ENCODE data around the gene PGM2.

The PGM2 gene

GRCh38 chr4:37873386-37873785 lies 46.9 kb downstream of the PGM2 start:
- TF ChIP-seq, protein P1, sequence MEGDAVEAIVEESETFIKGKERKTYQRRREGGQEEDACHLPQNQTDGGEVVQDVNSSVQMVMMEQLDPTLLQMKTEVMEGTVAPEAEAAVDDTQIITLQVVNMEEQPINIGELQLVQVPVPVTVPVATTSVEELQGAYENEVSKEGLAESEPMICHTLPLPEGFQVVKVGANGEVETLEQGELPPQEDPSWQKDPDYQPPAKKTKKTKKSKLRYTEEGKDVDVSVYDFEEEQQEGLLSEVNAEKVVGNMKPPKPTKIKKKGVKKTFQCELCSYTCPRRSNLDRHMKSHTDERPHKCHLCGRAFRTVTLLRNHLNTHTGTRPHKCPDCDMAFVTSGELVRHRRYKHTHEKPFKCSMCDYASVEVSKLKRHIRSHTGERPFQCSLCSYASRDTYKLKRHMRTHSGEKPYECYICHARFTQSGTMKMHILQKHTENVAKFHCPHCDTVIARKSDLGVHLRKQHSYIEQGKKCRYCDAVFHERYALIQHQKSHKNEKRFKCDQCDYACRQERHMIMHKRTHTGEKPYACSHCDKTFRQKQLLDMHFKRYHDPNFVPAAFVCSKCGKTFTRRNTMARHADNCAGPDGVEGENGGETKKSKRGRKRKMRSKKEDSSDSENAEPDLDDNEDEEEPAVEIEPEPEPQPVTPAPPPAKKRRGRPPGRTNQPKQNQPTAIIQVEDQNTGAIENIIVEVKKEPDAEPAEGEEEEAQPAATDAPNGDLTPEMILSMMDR (IDR thresholded peaks at IDR 0.05; ENCODE audit: low read length) = no peak
- Histone ChIP-seq H3K4me3 (ENCODE audit: low read depth, low read length, poor library complexity, severe bottlenecking) (no peak overlapping the region), H3K9me3 (ENCODE audit: low read length) (no peaks in the 10 kb centered on the region), H3K9me2 (ENCODE audit: low read depth, low read length) (no peaks in the 10 kb centered on the region), H3K27ac (ENCODE audit: low read depth, low read length, poor library complexity, severe bottlenecking) (no peak overlapping the region), H3K9ac (ENCODE audit: low read length) (no peak overlapping the region), H4K20me1 (ENCODE audit: insufficient read depth, low read length) (no peaks in the 10 kb centered on the region), H3F3A (ENCODE audit: insufficient read depth, low read length) (no peaks in the 10 kb centered on the region), H3K4me2 (ENCODE audit: low read length) (no peak overlapping the region), H2AFZ (ENCODE audit: low read length) (no peak overlapping the region), H3K4me1 (ENCODE audit: insufficient read depth, low read length, severe bottlenecking) (no peaks in the 10 kb centered on the region), H3K79me2 (ENCODE audit: insufficient read depth, low read length) (no peaks in the 10 kb centered on the region), H3K27me3 (ENCODE audit: insufficient read depth, low read length) (no peaks in the 10 kb centered on the region), H3K36me3 (ENCODE audit: insufficient read depth, low read length) (no peaks in the 10 kb centered on the region)

- Histone ChIP-seq H3K9me3 (ENCODE audit: low read length) (no peaks in the 10 kb centered on the region), H3F3A (ENCODE audit: insufficient read depth, low read length) (no peaks in the 10 kb centered on the region), H3K27me3 (ENCODE audit: insufficient read depth, low read length) (no peaks in the 10 kb centered on the region), H4K20me1 (ENCODE audit: insufficient read depth, low read length) (no peaks in the 10 kb centered on the region), H3K27ac (ENCODE audit: low read depth, low read length, poor library complexity, severe bottlenecking) (no peak overlapping the region), H3K9ac (ENCODE audit: low read length) (no peak overlapping the region), H3K9me2 (ENCODE audit: low read depth, low read length) (no peaks in the 10 kb centered on the region), H3K4me1 (ENCODE audit: insufficient read depth, low read length, severe bottlenecking) (peaks cover 6% of the 10 kb centered on the region), H3K36me3 (ENCODE audit: insufficient read depth, low read length) (no peaks in the 10 kb centered on the region), H3K4me3 (ENCODE audit: low read depth, low read length, poor library complexity, severe bottlenecking) (no peak overlapping the region), H3K79me2 (ENCODE audit: insufficient read depth, low read length) (no peaks in the 10 kb centered on the region), H3K4me2 (ENCODE audit: low read length) (no peak overlapping the region), H2AFZ (ENCODE audit: low read length) (no peak overlapping the region)
- TF ChIP-seq EZH2 (IDR thresholded peaks at IDR 0.05; ENCODE audit: borderline replicate concordance, low read length) = no peak
- TF ChIP-seq, protein P1 (IDR thresholded peaks at IDR 0.05; ENCODE audit: low read length) = no peak
Measured at GRCh38 chr4:37876156-37876555, 49.7 kb downstream of the PGM2 start.

- no peak overlapping the region for H3K9ac ChIP-seq (ENCODE audit: low read length)
- H4K20me1 ChIP-seq (ENCODE audit: insufficient read depth, low read length) = no peaks in the 10 kb centered on the region
- no peak overlapping the region for H3K4me3 ChIP-seq (ENCODE audit: low read depth, low read length, poor library complexity, severe bottlenecking)
- H3K4me2 ChIP-seq (ENCODE audit: low read length) = no peak overlapping the region
- no peaks in the 10 kb centered on the region for H3K79me2 ChIP-seq (ENCODE audit: insufficient read depth, low read length)
- no peaks in the 10 kb centered on the region for H3K9me2 ChIP-seq (ENCODE audit: low read depth, low read length)
- no peaks in the 10 kb centered on the region for H3K9me3 ChIP-seq (ENCODE audit: low read length)
- no peaks in the 10 kb centered on the region for H3K36me3 ChIP-seq (ENCODE audit: insufficient read depth, low read length)
- no peaks in the 10 kb centered on the region for H3F3A ChIP-seq (ENCODE audit: insufficient read depth, low read length)
- H2AFZ ChIP-seq (ENCODE audit: low read length) = no peak overlapping the region
- no peak overlapping the region for H3K27ac ChIP-seq (ENCODE audit: low read depth, low read length, poor library complexity, severe bottlenecking)
- TF ChIP-seq, protein P1 (IDR thresholded peaks at IDR 0.05; ENCODE audit: low read length) = no peak
- no peak for TF ChIP-seq EZH2 (IDR thresholded peaks at IDR 0.05; ENCODE audit: borderline replicate concordance, low read length)
- no peaks in the 10 kb centered on the region for H3K27me3 ChIP-seq (ENCODE audit: insufficient read depth, low read length)
- H3K4me1 ChIP-seq (ENCODE audit: insufficient read depth, low read length, severe bottlenecking) = peaks cover 6% of the 10 kb centered on the region
Measured at GRCh38 chr4:37879365-37879764, 52.9 kb downstream of the PGM2 start.

Data from OCI-LY1 (cell line).